ENCODE data around the gene HOXB2.

Gene HOXB2

GRCh38 chr17:48553826-48554225 is 8.9 kb upstream of the HOXB2 start:
- no peak overlapping the region for H3K4me3 ChIP-seq (replicated peaks; ENCODE audit: low read depth, low read length)
- DNase-seq (ENCODE audit: extremely low read depth, insufficient read length), result no peak
- H3K36me3 ChIP-seq (ENCODE audit: control insufficient read depth, insufficient read depth, low read length), result no peaks in the 10 kb centered on the region
- no peak for TF ChIP-seq CTCF (IDR thresholded peaks at IDR 0.05; ENCODE audit: insufficient read depth, low read length, poor library complexity, severe bottlenecking)
- no peaks in the 10 kb centered on the region for H3K27me3 ChIP-seq (replicated peaks; ENCODE audit: control insufficient read depth, insufficient read depth, low read length)

- Histone ChIP-seq H3K27me3 (replicated peaks; ENCODE audit: control insufficient read depth, insufficient read depth, low read length) (no peaks in the 10 kb centered on the region), H3K4me3 (replicated peaks; ENCODE audit: low read depth, low read length) (no peak overlapping the region), H3K36me3 (ENCODE audit: control insufficient read depth, insufficient read depth, low read length) (no peaks in the 10 kb centered on the region)
- no peak for DNase-seq (ENCODE audit: extremely low read depth, insufficient read length)
- TF ChIP-seq CTCF (IDR thresholded peaks at IDR 0.05; ENCODE audit: insufficient read depth, low read length, poor library complexity, severe bottlenecking), result no peak
Measured at GRCh38 chr17:48553190-48553547, 8.3 kb upstream of the HOXB2 start.

GRCh38 chr17:48552466-48553189 is 7.7 kb upstream of the HOXB2 start:
- Histone ChIP-seq H3K27me3 (replicated peaks; ENCODE audit: control insufficient read depth, insufficient read depth, low read length) (no peaks in the 10 kb centered on the region), H3K4me3 (replicated peaks; ENCODE audit: low read depth, low read length) (no peak overlapping the region), H3K36me3 (ENCODE audit: control insufficient read depth, insufficient read depth, low read length) (no peaks in the 10 kb centered on the region)
- no peak for TF ChIP-seq CTCF (IDR thresholded peaks at IDR 0.05; ENCODE audit: insufficient read depth, low read length, poor library complexity, severe bottlenecking)
- DNase-seq (ENCODE audit: extremely low read depth, insufficient read length), result no peak

GRCh38 chr17:48551596-48552465 is 6.9 kb upstream of the HOXB2 start:
- Histone ChIP-seq H3K4me3 (replicated peaks; ENCODE audit: low read depth, low read length) (no peak overlapping the region), H3K27me3 (replicated peaks; ENCODE audit: control insufficient read depth, insufficient read depth, low read length) (no peaks in the 10 kb centered on the region), H3K36me3 (ENCODE audit: control insufficient read depth, insufficient read depth, low read length) (no peaks in the 10 kb centered on the region)
- DNase-seq (ENCODE audit: extremely low read depth, insufficient read length), result no peak
- TF ChIP-seq CTCF (IDR thresholded peaks at IDR 0.05; ENCODE audit: insufficient read depth, low read length, poor library complexity, severe bottlenecking), result no peak

- Histone ChIP-seq H3K27me3 (replicated peaks; ENCODE audit: control insufficient read depth, insufficient read depth, low read length) (no peaks in the 10 kb centered on the region), H3K36me3 (ENCODE audit: control insufficient read depth, insufficient read depth, low read length) (no peaks in the 10 kb centered on the region), H3K4me3 (replicated peaks; ENCODE audit: low read depth, low read length) (no peak overlapping the region)
- no peak for DNase-seq (ENCODE audit: extremely low read depth, insufficient read length)
- no peak for TF ChIP-seq CTCF (IDR thresholded peaks at IDR 0.05; ENCODE audit: insufficient read depth, low read length, poor library complexity, severe bottlenecking)
Measured at GRCh38 chr17:48551214-48551555, 6.3 kb upstream of the HOXB2 start.

Measured in GM06990 (cell line).